ENCODE data around the gene CCDC92. TPM values are rescaled to one million over a fixed set of nuclear protein-coding genes. Genes with fewer than 3 reads are reported as not detected.

Gene CCDC92
- total RNA-seq, 1 experiment from 2014 or later, result 53.7 TPM

DNA sequence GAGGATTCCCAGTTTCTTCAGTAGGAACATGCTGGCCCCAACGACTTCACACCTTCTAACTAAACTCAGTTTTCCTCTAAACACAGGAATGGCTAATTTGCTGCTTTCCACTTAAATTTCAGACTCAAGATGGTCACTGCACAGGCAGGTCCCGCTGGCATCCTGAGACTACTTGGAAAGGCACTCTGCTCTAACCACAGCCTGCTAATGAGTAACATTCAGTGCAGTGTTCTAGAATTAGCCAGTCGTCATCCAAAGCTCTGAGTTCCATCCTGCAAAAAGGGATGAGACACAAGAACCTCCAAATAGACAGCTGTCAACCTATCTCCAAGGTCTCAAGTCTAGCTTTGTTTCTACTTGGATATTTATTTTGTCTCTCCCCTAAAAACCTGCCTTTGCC is 6.0 kb downstream of the CCDC92 start:
- CTCF ChIA-PET, result no interaction called here
- DNase-seq (ENCODE audit: low read depth, low spot score) (no peak), ATAC-seq (no peak)
- intact Hi-C loops (cut with micrococcal nuclease; ENCODE audit: unreplicated experiment) (no loop called here), in situ Hi-C loops (cut with HindIII; ENCODE audit: low pct_unique_long_range_greater_than_20kb, low sequenced_read_pairs) (no loop called here)
- H3K27ac ChIP-seq (ENCODE audit: low read length), result no peak overlapping the region
- no peak overlapping the region for H3K4me3 ChIP-seq (ENCODE audit: low read depth in 2 of 2, low read length in 2 of 2)
- TF ChIP-seq TCF7L2 (IDR thresholded peaks at IDR 0.05; ENCODE audit: low read depth, low read length), result no peak
- TF ChIP-seq, protein P1, sequence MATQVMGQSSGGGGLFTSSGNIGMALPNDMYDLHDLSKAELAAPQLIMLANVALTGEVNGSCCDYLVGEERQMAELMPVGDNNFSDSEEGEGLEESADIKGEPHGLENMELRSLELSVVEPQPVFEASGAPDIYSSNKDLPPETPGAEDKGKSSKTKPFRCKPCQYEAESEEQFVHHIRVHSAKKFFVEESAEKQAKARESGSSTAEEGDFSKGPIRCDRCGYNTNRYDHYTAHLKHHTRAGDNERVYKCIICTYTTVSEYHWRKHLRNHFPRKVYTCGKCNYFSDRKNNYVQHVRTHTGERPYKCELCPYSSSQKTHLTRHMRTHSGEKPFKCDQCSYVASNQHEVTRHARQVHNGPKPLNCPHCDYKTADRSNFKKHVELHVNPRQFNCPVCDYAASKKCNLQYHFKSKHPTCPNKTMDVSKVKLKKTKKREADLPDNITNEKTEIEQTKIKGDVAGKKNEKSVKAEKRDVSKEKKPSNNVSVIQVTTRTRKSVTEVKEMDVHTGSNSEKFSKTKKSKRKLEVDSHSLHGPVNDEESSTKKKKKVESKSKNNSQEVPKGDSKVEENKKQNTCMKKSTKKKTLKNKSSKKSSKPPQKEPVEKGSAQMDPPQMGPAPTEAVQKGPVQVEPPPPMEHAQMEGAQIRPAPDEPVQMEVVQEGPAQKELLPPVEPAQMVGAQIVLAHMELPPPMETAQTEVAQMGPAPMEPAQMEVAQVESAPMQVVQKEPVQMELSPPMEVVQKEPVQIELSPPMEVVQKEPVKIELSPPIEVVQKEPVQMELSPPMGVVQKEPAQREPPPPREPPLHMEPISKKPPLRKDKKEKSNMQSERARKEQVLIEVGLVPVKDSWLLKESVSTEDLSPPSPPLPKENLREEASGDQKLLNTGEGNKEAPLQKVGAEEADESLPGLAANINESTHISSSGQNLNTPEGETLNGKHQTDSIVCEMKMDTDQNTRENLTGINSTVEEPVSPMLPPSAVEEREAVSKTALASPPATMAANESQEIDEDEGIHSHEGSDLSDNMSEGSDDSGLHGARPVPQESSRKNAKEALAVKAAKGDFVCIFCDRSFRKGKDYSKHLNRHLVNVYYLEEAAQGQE (IDR thresholded peaks at IDR 0.05; ENCODE audit: insufficient read depth in 1 of 2, low read depth in 2 of 2, low read length in 1 of 2), result no peak
- TF ChIP-seq SIN3A (IDR thresholded peaks at IDR 0.05; ENCODE audit: borderline replicate concordance, insufficient read depth, low read depth, low read length), result no peak
- TF ChIP-seq POLR2AphosphoS5 (IDR thresholded peaks at IDR 0.05; ENCODE audit: low read depth, low read length), result no peak
- TF ChIP-seq, protein P2, sequence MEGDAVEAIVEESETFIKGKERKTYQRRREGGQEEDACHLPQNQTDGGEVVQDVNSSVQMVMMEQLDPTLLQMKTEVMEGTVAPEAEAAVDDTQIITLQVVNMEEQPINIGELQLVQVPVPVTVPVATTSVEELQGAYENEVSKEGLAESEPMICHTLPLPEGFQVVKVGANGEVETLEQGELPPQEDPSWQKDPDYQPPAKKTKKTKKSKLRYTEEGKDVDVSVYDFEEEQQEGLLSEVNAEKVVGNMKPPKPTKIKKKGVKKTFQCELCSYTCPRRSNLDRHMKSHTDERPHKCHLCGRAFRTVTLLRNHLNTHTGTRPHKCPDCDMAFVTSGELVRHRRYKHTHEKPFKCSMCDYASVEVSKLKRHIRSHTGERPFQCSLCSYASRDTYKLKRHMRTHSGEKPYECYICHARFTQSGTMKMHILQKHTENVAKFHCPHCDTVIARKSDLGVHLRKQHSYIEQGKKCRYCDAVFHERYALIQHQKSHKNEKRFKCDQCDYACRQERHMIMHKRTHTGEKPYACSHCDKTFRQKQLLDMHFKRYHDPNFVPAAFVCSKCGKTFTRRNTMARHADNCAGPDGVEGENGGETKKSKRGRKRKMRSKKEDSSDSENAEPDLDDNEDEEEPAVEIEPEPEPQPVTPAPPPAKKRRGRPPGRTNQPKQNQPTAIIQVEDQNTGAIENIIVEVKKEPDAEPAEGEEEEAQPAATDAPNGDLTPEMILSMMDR (IDR thresholded peaks at IDR 0.05), result no peak
- no TSS peak for BruUV-seq (replicated peaks)
- H3K36me3 ChIP-seq (ENCODE audit: control insufficient read depth, insufficient read depth, low read length), result no peaks in the 10 kb centered on the region
- H3K4me1 ChIP-seq (ENCODE audit: control insufficient read depth, insufficient read depth, low read length), result peaks cover 3% of the 10 kb centered on the region; the same call in 1 of the 2 replicates
- no peaks in the 10 kb centered on the region for H3K9me3 ChIP-seq (ENCODE audit: control insufficient read depth, insufficient read depth, low read depth, low read length)
- no peaks in the 10 kb centered on the region for H3K27me3 ChIP-seq (ENCODE audit: control insufficient read depth, insufficient read depth, low read length)
- POLR2A ChIA-PET, result no interaction called here

DNA sequence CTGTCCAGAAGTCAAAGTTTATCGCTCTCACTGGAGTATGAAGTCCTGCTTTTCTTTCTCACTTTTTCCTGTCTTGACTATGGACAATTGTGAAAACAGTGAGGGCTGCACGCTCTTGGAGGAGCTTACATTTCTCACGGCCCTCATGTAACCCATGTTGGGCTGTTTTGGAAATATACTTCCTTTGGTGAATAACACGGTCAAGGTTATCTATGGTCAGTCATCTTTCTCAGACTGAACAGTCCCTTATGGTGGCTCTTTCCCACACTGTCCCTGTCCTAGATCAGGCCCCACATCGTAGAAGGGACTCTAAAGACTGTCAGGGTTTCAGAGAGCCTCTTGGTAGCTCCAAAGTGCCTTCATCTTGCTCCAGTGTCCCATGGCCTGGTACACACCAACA is 7.2 kb downstream of the CCDC92 start:
- BruUV-seq (replicated peaks), result no TSS peak
- no peaks in the 10 kb centered on the region for H3K9me3 ChIP-seq (ENCODE audit: control insufficient read depth, insufficient read depth, low read depth, low read length)
- no peak for TF ChIP-seq POLR2AphosphoS5 (IDR thresholded peaks at IDR 0.05; ENCODE audit: low read depth, low read length)
- TF ChIP-seq, protein P1 (IDR thresholded peaks at IDR 0.05; ENCODE audit: insufficient read depth in 1 of 2, low read depth in 2 of 2, low read length in 1 of 2), result no peak
- TF ChIP-seq SIN3A (IDR thresholded peaks at IDR 0.05; ENCODE audit: borderline replicate concordance, insufficient read depth, low read depth, low read length), result no peak
- TF ChIP-seq TCF7L2 (IDR thresholded peaks at IDR 0.05; ENCODE audit: low read depth, low read length), result no peak
- TF ChIP-seq, protein P2 (IDR thresholded peaks at IDR 0.05), result no peak
- CTCF ChIA-PET, result no interaction called here
- no peak for DNase-seq (ENCODE audit: low read depth, low spot score)
- in situ Hi-C loops (cut with HindIII; ENCODE audit: low pct_unique_long_range_greater_than_20kb, low sequenced_read_pairs), result no loop called here
- no peak overlapping the region for H3K4me3 ChIP-seq (ENCODE audit: low read depth in 2 of 2, low read length in 2 of 2)
- no peaks in the 10 kb centered on the region for H3K4me1 ChIP-seq (ENCODE audit: control insufficient read depth, insufficient read depth, low read length)
- H3K36me3 ChIP-seq (ENCODE audit: control insufficient read depth, insufficient read depth, low read length), result no peaks in the 10 kb centered on the region
- no peak for ATAC-seq
- H3K27me3 ChIP-seq (ENCODE audit: control insufficient read depth, insufficient read depth, low read length), result no peaks in the 10 kb centered on the region
- intact Hi-C loops (cut with micrococcal nuclease; ENCODE audit: unreplicated experiment), result no loop called here
- POLR2A ChIA-PET, result no interaction called here
- no peak overlapping the region for H3K27ac ChIP-seq (ENCODE audit: low read length)
